Right hindlimb (tissue), 1 donor: Measurements from ENCODE around the gene MTERF4.

ENCODE experiments used
- DNase-seq: peaks from one replicate; pipeline ENCODE4 v3.0.0-alpha.2; 2018

Gene MTERF4

DNA sequence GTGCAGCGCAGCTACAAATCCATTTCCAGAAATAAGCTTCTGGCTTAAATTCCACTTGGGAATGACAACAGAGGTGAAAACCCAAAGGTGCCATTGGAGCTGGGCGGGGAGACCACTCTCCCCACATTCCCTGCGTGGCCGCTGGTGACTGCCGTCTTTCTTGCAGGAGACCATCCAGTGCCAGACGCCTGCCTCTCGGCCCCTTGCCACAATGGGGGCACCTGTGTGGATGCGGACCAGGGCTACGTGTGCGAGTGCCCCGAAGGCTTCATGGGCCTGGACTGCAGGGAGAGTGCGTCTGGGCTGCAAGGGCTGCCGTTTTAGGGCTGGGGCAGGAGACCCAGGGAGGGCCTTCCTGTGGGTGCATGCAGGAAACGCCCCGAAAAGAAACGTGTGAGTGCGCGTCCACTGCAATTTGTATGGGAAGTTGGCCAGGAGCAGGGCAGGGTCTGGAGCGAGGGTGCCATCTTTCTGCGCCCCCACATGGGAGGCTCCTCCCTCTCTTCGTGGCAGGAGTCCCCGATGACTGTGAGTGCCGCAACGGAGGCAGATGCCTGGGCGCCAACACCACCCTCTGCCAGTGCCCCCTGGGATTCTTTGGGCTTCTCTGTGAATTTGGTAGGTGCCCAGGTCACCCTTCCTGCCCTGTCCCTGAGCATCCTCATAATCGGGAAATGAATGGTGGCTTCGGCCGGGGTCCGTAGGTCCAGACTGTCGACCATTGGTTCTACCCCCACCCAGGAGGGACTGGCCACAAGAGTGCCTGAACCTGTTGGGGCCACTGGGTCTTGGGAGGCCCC is 53.7 kb downstream of the MTERF4 start:
- DNase-seq, result no peak

DNA sequence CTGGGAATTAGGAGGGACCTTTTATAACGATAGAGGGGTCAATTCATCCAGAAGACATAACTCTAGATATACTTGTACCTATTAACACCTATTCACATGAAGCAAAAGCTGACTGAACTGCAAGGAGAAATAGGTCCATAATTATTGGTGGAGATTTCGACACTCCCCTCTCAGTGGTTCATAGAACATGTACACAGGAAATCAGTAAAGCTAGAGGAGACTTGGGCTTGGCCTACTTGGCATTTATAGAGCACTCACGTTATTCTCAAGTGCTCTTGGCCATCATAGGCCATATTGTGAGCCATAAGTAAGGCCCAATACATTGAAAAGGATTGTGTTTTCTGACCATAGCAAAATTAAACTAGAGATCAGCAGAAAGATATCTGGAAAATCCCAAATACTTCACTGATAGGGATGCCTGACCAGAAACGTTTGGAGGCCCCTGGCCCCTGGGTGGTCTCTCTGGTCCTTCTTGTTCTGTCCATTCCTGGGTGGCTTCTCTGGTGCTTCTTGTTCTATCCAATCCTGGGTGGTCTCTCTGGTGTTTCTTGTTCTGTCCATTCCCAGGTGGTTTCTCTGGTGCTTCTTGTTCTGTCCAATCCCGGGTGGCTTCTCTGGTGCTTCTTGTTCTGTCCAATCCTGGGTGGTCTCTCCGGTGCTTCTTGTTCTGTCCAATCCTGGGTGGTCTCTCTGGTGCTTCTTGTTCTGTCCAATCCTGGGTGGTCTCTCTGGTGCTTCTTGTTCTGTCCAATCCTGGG is 54.7 kb downstream of the MTERF4 start:
- DNase-seq, result no peak
